ENCODE results near the gene ST6GALNAC4. TPM values are rescaled to one million over a fixed set of nuclear protein-coding genes. Genes with fewer than 3 reads are reported as not detected.

ST6GALNAC4 gene
- total RNA-seq, 1 experiment from 2014 or later = 28.3 TPM

GRCh38 chr9:127868278-127868902, 48.5 kb downstream of the ST6GALNAC4 start:
- no peak for TF ChIP-seq EZH2 (IDR thresholded peaks at IDR 0.05; ENCODE audit: low read depth)
- TF ChIP-seq, protein P1, sequence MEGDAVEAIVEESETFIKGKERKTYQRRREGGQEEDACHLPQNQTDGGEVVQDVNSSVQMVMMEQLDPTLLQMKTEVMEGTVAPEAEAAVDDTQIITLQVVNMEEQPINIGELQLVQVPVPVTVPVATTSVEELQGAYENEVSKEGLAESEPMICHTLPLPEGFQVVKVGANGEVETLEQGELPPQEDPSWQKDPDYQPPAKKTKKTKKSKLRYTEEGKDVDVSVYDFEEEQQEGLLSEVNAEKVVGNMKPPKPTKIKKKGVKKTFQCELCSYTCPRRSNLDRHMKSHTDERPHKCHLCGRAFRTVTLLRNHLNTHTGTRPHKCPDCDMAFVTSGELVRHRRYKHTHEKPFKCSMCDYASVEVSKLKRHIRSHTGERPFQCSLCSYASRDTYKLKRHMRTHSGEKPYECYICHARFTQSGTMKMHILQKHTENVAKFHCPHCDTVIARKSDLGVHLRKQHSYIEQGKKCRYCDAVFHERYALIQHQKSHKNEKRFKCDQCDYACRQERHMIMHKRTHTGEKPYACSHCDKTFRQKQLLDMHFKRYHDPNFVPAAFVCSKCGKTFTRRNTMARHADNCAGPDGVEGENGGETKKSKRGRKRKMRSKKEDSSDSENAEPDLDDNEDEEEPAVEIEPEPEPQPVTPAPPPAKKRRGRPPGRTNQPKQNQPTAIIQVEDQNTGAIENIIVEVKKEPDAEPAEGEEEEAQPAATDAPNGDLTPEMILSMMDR (conservative IDR thresholded peaks at IDR 0.05) = no peak
- Histone ChIP-seq H3K9me2 (ENCODE audit: insufficient read depth) (no peaks in the 10 kb centered on the region), H3K9me3 (ENCODE audit: insufficient read depth, low read depth) (no peaks in the 10 kb centered on the region), H3K27me3 (ENCODE audit: insufficient read depth, low read depth) (no peaks in the 10 kb centered on the region), H2AFZ (no peak overlapping the region), H3K4me3 (no peak overlapping the region), H3K27ac (no peak overlapping the region), H4K20me1 (ENCODE audit: insufficient read depth) (no peaks in the 10 kb centered on the region), H3K4me2 (no peak overlapping the region), H3K79me2 (ENCODE audit: low read depth) (no peaks in the 10 kb centered on the region), H3F3A (ENCODE audit: insufficient read depth, low read depth) (peaks cover 7% of the 10 kb centered on the region; the same call in 1 of the 2 replicates), H3K36me3 (ENCODE audit: low read depth) (no peaks in the 10 kb centered on the region), H3K4me1 (replicated peaks; ENCODE audit: insufficient read depth) (no peaks in the 10 kb centered on the region)
- CTCF ChIA-PET = no interaction called here
- intact Hi-C loops (cut with micrococcal nuclease; ENCODE audit: unreplicated experiment) = no loop called here
- DNase-seq = no peak
- POLR2A ChIA-PET (ENCODE audit: unreplicated experiment) = no interaction called here
- no TSS peak for BruUV-seq (replicated peaks)

- no peak overlapping the region for H2AFZ ChIP-seq
- H4K20me1 ChIP-seq (ENCODE audit: insufficient read depth) = no peaks in the 10 kb centered on the region
- H3K36me3 ChIP-seq (ENCODE audit: low read depth) = no peaks in the 10 kb centered on the region
- H3K4me1 ChIP-seq (replicated peaks; ENCODE audit: insufficient read depth) = no peaks in the 10 kb centered on the region
- no peaks in the 10 kb centered on the region for H3K27me3 ChIP-seq (ENCODE audit: insufficient read depth, low read depth)
- no peak overlapping the region for H3K4me3 ChIP-seq
- H3K4me2 ChIP-seq = no peak overlapping the region
- TF ChIP-seq, protein P1 (conservative IDR thresholded peaks at IDR 0.05) = no peak
- TF ChIP-seq EZH2 (IDR thresholded peaks at IDR 0.05; ENCODE audit: low read depth) = no peak
- no peaks in the 10 kb centered on the region for H3K9me2 ChIP-seq (ENCODE audit: insufficient read depth)
- H3K9me3 ChIP-seq (ENCODE audit: insufficient read depth, low read depth) = no peaks in the 10 kb centered on the region
- no peak overlapping the region for H3K27ac ChIP-seq
- intact Hi-C loops (cut with micrococcal nuclease; ENCODE audit: unreplicated experiment) = no loop called here
- ChIA-PET CTCF (no interaction called here), POLR2A (ENCODE audit: unreplicated experiment) (no interaction called here)
- no TSS peak for BruUV-seq (replicated peaks)
- H3F3A ChIP-seq (ENCODE audit: insufficient read depth, low read depth) = peaks cover 7% of the 10 kb centered on the region; the same call in 1 of the 2 replicates
- H3K79me2 ChIP-seq (ENCODE audit: low read depth) = no peaks in the 10 kb centered on the region
- DNase-seq = no peak
Measured at GRCh38 chr9:127867356-127868277, 49.2 kb downstream of the ST6GALNAC4 start.

GRCh38 chr9:127866535-127866934, 50.3 kb downstream of the ST6GALNAC4 start:
- no peaks in the 10 kb centered on the region for H3K9me3 ChIP-seq (ENCODE audit: insufficient read depth, low read depth)
- intact Hi-C loops (cut with micrococcal nuclease; ENCODE audit: unreplicated experiment) = no loop called here
- TF ChIP-seq, protein P1 (conservative IDR thresholded peaks at IDR 0.05) = no peak
- no peak overlapping the region for H3K4me3 ChIP-seq
- H4K20me1 ChIP-seq (ENCODE audit: insufficient read depth) = no peaks in the 10 kb centered on the region
- H3K4me1 ChIP-seq (replicated peaks; ENCODE audit: insufficient read depth) = no peaks in the 10 kb centered on the region
- H3K27me3 ChIP-seq (ENCODE audit: insufficient read depth, low read depth) = no peaks in the 10 kb centered on the region
- no peak overlapping the region for H2AFZ ChIP-seq
- H3K27ac ChIP-seq = no peak overlapping the region
- ChIA-PET CTCF (no interaction called here), POLR2A (ENCODE audit: unreplicated experiment) (interaction anchor here (0.6 kb wide), 1 partner anchor 123 kb away, joined by 3 read pairs; no protein-coding TSS in a partner anchor)
- no peaks in the 10 kb centered on the region for H3K9me2 ChIP-seq (ENCODE audit: insufficient read depth)
- H3K36me3 ChIP-seq (ENCODE audit: low read depth) = no peaks in the 10 kb centered on the region
- no peak for DNase-seq
- H3K4me2 ChIP-seq = no peak overlapping the region
- no TSS peak for BruUV-seq (replicated peaks)
- H3K79me2 ChIP-seq (ENCODE audit: low read depth) = no peaks in the 10 kb centered on the region
- peaks cover 7% of the 10 kb centered on the region; the same call in 1 of the 2 replicates for H3F3A ChIP-seq (ENCODE audit: insufficient read depth, low read depth)

Measured in PC-9 (cell line).